Smooth muscle cell of the umbilical artery (primary cell): Measurements from ENCODE around the gene NDUFB3. TPM values are rescaled to one million over a fixed set of nuclear protein-coding genes. Genes with fewer than 3 reads are reported as not detected.

Experiments used
- total RNA-seq: library from RNA; depleted of rRNA; stranded (reverse); fragments of >200 nt; gene quantifications from 2 replicates; pipeline ENCODE4 v1.2.3, GENCODE V29; 2014

The NDUFB3 gene
- total RNA-seq = 50.7 and 81.4 TPM in 2 replicates

GRCh38 chr2:201071479-201072200 lies at the start of gene NDUFB3, which contains the start of gene HYCC2:
Gene NDUFB3, plus strand, starts transcription at chr2:201072001. Its CDS starts 6,882 bp downstream, at chr2:201078883.
Gene HYCC2, minus strand, starts transcription at chr2:201071671. Its CDS starts 47,662 bp downstream, at chr2:201024009.

DNA sequence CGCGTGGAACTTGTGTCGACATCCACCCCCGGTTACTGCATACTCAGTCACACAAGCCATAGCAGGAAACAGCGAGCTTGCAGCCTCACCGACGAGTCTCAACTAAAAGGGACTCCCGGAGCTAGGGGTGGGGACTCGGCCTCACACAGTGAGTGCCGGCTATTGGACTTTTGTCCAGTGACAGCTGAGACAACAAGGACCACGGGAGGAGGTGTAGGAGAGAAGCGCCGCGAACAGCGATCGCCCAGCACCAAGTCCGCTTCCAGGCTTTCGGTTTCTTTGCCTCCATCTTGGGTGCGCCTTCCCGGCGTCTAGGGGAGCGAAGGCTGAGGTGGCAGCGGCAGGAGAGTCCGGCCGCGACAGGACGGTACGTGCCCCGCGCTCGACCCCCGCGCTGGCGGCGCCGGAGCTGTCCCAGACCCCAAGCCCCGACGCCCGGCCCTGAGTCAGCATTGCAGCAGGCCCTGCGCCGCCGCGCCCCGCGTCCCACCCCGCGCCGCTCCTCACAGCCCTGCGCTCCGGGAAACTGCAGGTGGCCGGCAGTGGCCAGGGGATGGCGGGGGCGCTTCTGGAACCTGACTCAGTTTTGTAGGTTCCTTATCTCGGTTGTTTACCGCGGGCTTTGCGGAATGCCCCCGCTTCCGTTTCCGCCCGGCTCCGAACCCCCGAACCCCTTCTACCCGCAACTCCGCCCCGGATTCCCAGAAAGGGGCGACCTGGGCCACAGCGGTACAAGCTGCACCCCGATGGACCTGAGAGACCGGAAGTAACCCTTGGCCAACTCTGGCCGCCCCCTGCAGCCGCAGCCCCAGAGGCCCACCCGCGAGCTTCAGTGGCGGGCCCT lies 44.5 kb downstream of the NDUFB3 start, which contains the start of gene CFLAR:
Gene CFLAR (plus strand): TSS at position 50 of the 844 bp plus-strand sequence. CDS start 13,702 bp downstream, outside the sequence.

Other genes starting within 250 kb of the NDUFB3 start
- 64.7 and 74.4 TPM in 2 replicates for gene CLK1, start 207.3 kb upstream of the NDUFB3 start, total RNA-seq
- gene PPIL3, start 182.9 kb upstream of the NDUFB3 start, total RNA-seq = 50.9 and 65.3 TPM in 2 replicates
- 18.7 and 21.7 TPM in 2 replicates for gene NIF3L1, start 182.6 kb upstream of the NDUFB3 start, total RNA-seq
- gene ORC2, start 108.3 kb upstream of the NDUFB3 start, total RNA-seq = 11.6 and 17.0 TPM in 2 replicates
- 11.6 and 14.7 TPM in 2 replicates for gene HYCC2, start 330 bp upstream of the NDUFB3 start, total RNA-seq
- 91.2 and 126 TPM in 2 replicates for gene CFLAR, start 44.2 kb downstream of the NDUFB3 start, total RNA-seq
- 2.9 and 4.5 TPM in 2 replicates for gene CASP10, start 111.1 kb downstream of the NDUFB3 start, total RNA-seq
- 26.1 and 26.8 TPM in 2 replicates for gene CASP8, start 188.5 kb downstream of the NDUFB3 start, total RNA-seq